Left lung (tissue), 10 donors: ENCODE data around the gene MSH2. TPM values are rescaled to one million over a fixed set of nuclear protein-coding genes. Genes with fewer than 3 reads are reported as not detected.
A peak's percentile ranks its signal among the peaks of the same experiment; 100 is the strongest.

ENCODE experiments used
- ATAC-seq: fragments of 200-7000 bp; cut with Tn5 transposase; one replicate; pipeline ENCODE4 v1.9.1; 2020; ENCODE audit warnings: moderate library complexity
- DNase-seq, 4 donors: peaks; one replicate each; pipeline ENCODE4 v3.0.0-alpha.2; 2013 to 2020
- H3K27ac ChIP-seq, 2 donors: fragments of 200-600 bp; sonication (generic) in 1 of 2; one replicate each; pipeline versions ENCODE4 v1.5.0 to v1.8.0; 2020 to 2021
- H3K27me3 ChIP-seq, 2 donors: fragments of 200-600 bp; sonication (generic) in 1 of 2; one replicate each; pipeline versions ENCODE4 v1.5.0 to v1.8.0; 2020 to 2021
- H3K36me3 ChIP-seq, 2 donors: fragments of 200-600 bp; sonication (generic) in 1 of 2; one replicate each; pipeline versions ENCODE4 v1.5.0 to v1.8.0; 2020 to 2021
- H3K4me1 ChIP-seq, 2 donors: fragments of 200-600 bp; one replicate each; pipeline ENCODE4 v1.8.0; 2021
- H3K4me3 ChIP-seq, 2 donors: fragments of 200-600 bp; sonication (generic) in 1 of 2; one replicate each; pipeline versions ENCODE4 v1.5.0 to v1.8.0; 2020 to 2021; ENCODE audit warnings: mild to moderate bottlenecking in 1 of 2
- H3K9me3 ChIP-seq, 2 donors: fragments of 200-600 bp; sonication (generic) in 1 of 2; one replicate each; pipeline versions ENCODE4 v1.5.0 to v1.8.0; 2020 to 2021
- intact Hi-C, 2 donors: fragments of 100-400 bp; cut with DNase I; formaldehyde crosslinking; loops; one replicate each; pipeline versions ENCODE4 v1.11.2 to v1.14.2; 2022
- polyA plus RNA-seq, 6 donors: library from polyadenylated mRNA; unstranded; fragments of 120-200 nt; gene quantifications; one replicate each; pipeline ENCODE4 v1.2.1, GENCODE V29; 2013; ENCODE audit not compliant: insufficient read length in 6 of 6
- total RNA-seq, 2 donors: library from RNA; stranded (reverse); fragmentation: NEBNext Ultra II Directional; extraction: Animal tissue kit (Norgen Biotek cat#: 25700); gene quantifications; one replicate each; pipeline ENCODE4 v1.2.1, GENCODE V29; 2021
- TF ChIP-seq, protein P1 (sequence below), 2 donors: fragments of 200-600 bp; sonication (generic) in 1 of 2; IDR thresholded peaks; one replicate each; pipeline versions ENCODE4 v1.5.0 to v1.8.0; 2021; ENCODE audit warnings: antibody characterized with exemption in 2 of 2
- donor health status: DM: no; HTN: yes; CAD: no.
- donor health status: DM: no; HTN: no; CAD: no.

MSH2 gene
- total and polyA plus RNA-seq, 8 donors = 16.2 to 70.4 (median 58.8) TPM

DNA sequence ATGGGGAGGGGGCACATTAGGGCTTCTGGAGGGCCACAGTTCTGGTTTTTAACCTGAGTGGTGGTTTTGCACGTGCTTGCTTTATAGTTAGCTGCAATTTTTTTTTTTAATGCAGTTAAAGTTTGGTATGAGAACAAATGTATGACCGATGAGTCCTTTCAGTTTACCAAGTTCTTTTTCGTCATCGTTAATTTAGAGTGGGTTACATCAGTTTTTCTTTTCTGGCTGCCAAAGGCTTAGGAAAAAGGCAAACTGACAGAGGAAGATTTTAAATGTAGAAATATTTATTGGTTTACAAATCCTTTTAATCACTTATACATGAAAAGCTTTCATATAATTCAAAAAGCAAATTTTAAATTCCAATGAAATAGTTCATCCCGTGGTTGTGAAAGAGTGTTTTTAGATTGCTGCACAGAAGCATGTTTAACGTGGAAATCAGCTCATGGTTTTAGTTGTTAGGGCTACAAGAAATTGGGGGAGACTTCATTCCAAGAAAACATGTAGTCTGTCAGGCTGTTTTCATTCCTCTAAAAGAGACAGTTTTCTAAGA lies 82.9 kb downstream of the MSH2 start:
- H3K4me3 ChIP-seq = no peak overlapping the region
- no peak overlapping the region for H3K27ac ChIP-seq
- TF ChIP-seq, protein P1, sequence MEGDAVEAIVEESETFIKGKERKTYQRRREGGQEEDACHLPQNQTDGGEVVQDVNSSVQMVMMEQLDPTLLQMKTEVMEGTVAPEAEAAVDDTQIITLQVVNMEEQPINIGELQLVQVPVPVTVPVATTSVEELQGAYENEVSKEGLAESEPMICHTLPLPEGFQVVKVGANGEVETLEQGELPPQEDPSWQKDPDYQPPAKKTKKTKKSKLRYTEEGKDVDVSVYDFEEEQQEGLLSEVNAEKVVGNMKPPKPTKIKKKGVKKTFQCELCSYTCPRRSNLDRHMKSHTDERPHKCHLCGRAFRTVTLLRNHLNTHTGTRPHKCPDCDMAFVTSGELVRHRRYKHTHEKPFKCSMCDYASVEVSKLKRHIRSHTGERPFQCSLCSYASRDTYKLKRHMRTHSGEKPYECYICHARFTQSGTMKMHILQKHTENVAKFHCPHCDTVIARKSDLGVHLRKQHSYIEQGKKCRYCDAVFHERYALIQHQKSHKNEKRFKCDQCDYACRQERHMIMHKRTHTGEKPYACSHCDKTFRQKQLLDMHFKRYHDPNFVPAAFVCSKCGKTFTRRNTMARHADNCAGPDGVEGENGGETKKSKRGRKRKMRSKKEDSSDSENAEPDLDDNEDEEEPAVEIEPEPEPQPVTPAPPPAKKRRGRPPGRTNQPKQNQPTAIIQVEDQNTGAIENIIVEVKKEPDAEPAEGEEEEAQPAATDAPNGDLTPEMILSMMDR (IDR thresholded peaks at IDR 0.05) = no peak
- H3K4me1 ChIP-seq = peaks cover 7 to 9% of the 10 kb centered on the region in 2 donors
- no peaks in the 10 kb centered on the region for H3K27me3 ChIP-seq
- no peaks in the 10 kb centered on the region for H3K9me3 ChIP-seq
- H3K36me3 ChIP-seq = peaks cover 0 to 16% of the 10 kb centered on the region in 2 donors
- DNase-seq (no peak), ATAC-seq (no peak)
- intact Hi-C loops = no loop called here

DNA sequence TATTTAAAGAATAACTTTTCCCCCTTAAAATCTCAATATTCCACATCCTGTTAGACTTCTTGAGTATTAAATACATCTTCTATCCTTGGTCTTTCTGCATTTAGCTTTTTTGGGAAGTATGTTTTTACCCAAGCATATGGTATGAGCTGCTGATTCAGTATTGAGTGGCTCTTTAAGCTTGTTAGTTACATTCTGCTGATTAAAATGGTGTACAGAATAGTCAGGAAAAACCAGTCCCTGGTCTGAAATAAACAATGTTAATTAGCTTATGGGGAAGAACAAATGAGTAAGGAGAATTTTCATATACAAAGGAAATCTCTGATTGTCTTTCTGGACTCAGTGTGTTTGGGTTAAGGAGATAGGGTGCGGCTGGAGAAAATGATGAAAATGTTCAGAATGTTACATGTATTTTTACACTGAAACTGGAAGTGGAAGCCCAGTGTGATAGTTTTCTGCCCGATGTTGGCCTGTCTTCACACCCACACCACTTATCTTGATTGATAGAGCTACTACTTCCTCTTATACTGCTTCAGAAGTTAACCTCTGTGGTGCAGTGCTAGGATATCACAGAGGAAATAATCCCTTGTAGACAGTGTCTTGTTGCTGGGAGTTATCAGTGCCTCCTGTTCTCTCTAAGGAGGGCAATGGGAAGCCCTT lies 84.0 kb downstream of the MSH2 start:
- Histone ChIP-seq H3K27ac (no peak overlapping the region), H3K9me3 (no peaks in the 10 kb centered on the region), H3K36me3 (peaks cover 0 to 8% of the 10 kb centered on the region in 2 donors), H3K4me1 (peaks cover 7 to 9% of the 10 kb centered on the region in 2 donors), H3K4me3 (no peak overlapping the region), H3K27me3 (no peaks in the 10 kb centered on the region)
- peak; percentile 62 for ATAC-seq
- intact Hi-C loops = no loop called here
- TF ChIP-seq, protein P1 (IDR thresholded peaks at IDR 0.05) = no peak
- DNase-seq = no peak

DNA sequence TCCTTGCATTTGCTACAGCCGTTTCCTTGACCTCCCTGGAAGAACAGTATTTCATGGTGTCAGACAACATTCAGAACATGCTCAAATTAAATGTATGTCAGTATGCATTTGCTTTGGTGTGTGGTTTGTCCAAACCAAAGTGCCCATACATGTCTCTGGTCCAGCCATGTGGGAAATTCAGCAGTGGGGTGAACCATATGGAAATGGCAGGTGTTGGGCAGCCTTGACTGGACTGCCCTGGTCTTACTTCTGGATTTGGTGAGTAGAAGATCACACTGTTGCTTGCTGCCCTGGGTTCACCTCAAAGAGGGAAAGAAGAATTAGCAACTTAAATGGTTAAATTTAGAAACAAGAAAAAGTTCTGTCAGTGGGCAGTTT lies 84.5 kb downstream of the MSH2 start:
- ATAC-seq = no peak
- H3K9me3 ChIP-seq = no peaks in the 10 kb centered on the region
- no peak overlapping the region for H3K27ac ChIP-seq
- TF ChIP-seq, protein P1 (IDR thresholded peaks at IDR 0.05) = no peak
- H3K36me3 ChIP-seq = peaks cover 0 to 8% of the 10 kb centered on the region in 2 donors
- H3K4me3 ChIP-seq = no peak overlapping the region
- intact Hi-C loops = no loop called here
- peaks cover 7 to 9% of the 10 kb centered on the region in 2 donors for H3K4me1 ChIP-seq
- no peak for DNase-seq
- no peaks in the 10 kb centered on the region for H3K27me3 ChIP-seq

DNA sequence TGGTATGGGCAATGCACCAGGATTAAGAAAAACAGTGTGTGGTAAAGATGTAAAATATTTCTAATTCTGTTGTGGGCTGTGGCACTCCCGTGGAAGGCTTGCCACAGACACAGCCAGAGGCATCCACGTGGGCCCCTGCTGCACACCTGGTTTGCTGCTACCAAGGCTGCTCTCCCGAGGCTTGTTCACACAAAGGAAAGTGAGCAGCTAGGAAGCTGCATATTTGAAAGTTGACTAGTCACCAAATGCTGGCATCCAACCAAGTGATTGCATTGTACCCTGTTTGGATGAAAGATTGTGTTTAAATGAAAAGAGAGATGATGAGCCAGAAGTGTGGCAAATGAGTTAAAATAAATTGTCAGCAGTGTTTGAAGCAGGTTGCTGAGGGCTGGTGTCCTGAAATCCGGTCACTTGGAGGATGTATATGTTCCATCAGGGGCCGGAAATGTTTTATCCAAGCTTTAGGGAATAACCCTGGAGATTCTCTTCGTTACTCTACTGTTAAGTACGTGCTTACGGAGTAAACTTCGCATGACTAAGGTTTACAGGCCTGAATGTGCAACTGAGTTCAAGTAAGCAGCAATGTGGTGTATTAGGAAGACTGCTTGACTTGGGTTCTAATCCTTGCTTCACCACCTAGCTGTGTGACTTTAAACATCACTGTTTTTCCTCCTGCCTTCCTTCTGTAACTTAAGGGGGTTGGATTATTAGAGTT lies 86.1 kb downstream of the MSH2 start:
- H3K27me3 ChIP-seq = no peaks in the 10 kb centered on the region
- no peak overlapping the region for H3K27ac ChIP-seq
- no peak overlapping the region for H3K4me3 ChIP-seq
- H3K36me3 ChIP-seq = no peaks in the 10 kb centered on the region
- no peaks in the 10 kb centered on the region for H3K9me3 ChIP-seq
- ATAC-seq = peak; percentile 25
- H3K4me1 ChIP-seq = peaks cover 7 to 9% of the 10 kb centered on the region in 2 donors
- TF ChIP-seq, protein P1 (IDR thresholded peaks at IDR 0.05) = no peak
- no peak for DNase-seq
- intact Hi-C loops = no loop called here

DNA sequence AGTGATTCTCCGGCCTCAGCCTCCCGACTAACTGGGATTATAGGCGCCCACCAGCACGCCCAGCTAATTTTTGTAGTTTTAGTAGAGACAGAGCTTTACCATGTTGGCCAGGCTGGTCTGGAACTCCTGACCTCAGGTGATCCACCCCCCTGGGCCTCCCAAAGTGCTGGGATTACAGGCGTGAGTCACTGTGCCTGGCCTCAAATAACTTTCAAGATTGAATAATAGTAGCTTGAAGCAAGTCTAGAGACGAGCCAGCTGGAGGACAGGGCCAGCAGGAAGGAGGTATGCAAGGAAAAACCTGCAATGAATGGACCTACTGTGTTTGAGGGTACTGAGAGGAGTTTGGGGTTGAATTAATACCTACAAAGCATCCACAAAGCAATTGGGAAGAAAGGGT lies 87.5 kb downstream of the MSH2 start:
- intact Hi-C loops = no loop called here
- no peaks in the 10 kb centered on the region for H3K9me3 ChIP-seq
- no peak overlapping the region for H3K4me3 ChIP-seq
- ATAC-seq (no peak), DNase-seq (no peak)
- no peaks in the 10 kb centered on the region for H3K27me3 ChIP-seq
- no peak overlapping the region for H3K27ac ChIP-seq
- peaks cover 7 to 9% of the 10 kb centered on the region in 2 donors for H3K4me1 ChIP-seq
- H3K36me3 ChIP-seq = no peaks in the 10 kb centered on the region
- TF ChIP-seq, protein P1 (IDR thresholded peaks at IDR 0.05) = no peak
